Mammary epithelial cell (primary cell): ENCODE data around the gene C12orf56.

Experiments used
- CTCF ChIP-seq, 2 donors: IDR thresholded peaks in 1 of 2; conservative IDR thresholded peaks in 1 of 2; 2 replicates each; pipeline ENCODE4 v1.5.1; 2011 to 2012; ENCODE audit warnings: inconsistent platforms in 2 of 2, low read length in 2 of 2, mild to moderate bottlenecking in 2 of 2, control low read depth in 1 of 2, low read depth in 1 of 2; ENCODE audit not compliant: insufficient read depth in 1 of 2; ENCODE audit errors: extremely low read depth in 1 of 2
- EZH2 ChIP-seq: IDR thresholded peaks from 2 replicates; pipeline ENCODE4 v1.6.1; 2012; ENCODE audit warnings: low read length, inconsistent platforms, borderline replicate concordance

- no peak for TF ChIP-seq CTCF (conservative IDR thresholded peaks at IDR 0.05 in 1 of 2, IDR thresholded peaks at IDR 0.05 in 1 of 2; ENCODE audit: extremely low read depth in 1 of 2, insufficient read depth in 1 of 2, low read depth in 1 of 2, low read length in 2 of 2)
- TF ChIP-seq EZH2, result no peak
Measured at GRCh38 chr12:64351265-64351664, 39.3 kb downstream of the C12orf56 start.
